ENCODE results near the gene ATXN10. TPM values are rescaled to one million over a fixed set of nuclear protein-coding genes. Genes with fewer than 3 reads are reported as not detected.

Gene ATXN10
- polyA plus RNA-seq, 4 donors = 252 to 364 (median 259) TPM

DNA sequence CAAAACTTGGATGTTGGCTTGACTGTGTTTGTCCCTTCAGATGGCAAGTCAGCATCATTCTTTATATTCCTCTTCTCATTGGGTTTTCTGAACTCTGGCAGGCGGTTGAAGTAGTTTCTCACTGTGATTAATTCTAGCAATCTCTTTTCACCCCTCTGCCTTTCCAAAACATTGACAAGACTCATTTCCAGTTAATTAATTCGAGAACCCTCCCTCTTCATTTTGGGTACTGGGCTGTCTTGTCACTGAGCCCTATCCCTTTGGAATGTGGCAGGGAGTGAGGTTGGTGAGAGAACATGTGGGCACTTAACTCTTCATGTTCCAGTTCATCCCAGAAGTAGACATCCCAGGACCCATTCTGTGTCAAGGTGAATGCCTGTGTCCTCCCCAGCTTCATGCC lies 172.4 kb downstream of the ATXN10 start:
- no peak for DNase-seq (ENCODE audit: low read depth in 4 of 4, low spot score in 2 of 4)

DNA sequence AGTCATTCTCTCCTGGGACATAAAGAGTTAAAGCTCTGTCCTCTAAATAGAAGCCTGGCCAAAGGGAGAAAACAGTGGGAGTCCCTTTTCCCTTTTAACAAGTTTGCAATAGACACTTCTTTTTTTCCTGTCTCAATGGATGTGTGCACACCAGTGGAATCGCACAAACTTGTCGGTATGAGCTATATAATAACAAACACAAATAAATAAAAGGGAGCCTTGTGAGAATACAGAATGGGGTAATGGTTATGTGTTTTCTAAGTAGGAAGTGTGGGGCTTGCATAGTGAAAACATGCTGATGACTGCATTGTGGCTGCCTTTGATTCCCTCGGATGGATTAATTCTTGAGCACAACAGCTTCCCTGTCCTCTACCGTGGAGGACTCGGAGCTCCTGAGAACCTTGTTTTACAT lies 173.4 kb downstream of the ATXN10 start:
- no peak for DNase-seq (ENCODE audit: low read depth in 4 of 4, low spot score in 2 of 4)

DNA sequence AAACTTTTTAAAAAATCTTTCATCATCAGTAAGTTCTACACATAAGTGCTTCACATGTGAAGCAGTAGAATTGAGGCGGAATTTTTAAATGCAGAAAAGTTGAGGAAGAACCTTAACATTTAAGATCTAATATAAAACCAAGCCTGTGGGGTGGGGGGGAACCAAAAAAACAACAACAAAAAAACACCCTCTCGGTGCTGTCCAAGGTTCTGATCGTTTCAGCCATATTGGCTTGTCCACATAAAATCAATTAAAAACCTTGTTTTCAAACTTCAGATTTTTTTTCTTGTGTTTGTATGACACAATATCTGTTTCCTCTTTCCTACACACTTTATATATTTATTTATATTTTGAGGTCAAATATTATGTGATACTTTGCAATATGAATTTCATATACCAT lies 175.3 kb downstream of the ATXN10 start:
- DNase-seq (ENCODE audit: low read depth in 4 of 4, low spot score in 2 of 4) = no peak

DNA sequence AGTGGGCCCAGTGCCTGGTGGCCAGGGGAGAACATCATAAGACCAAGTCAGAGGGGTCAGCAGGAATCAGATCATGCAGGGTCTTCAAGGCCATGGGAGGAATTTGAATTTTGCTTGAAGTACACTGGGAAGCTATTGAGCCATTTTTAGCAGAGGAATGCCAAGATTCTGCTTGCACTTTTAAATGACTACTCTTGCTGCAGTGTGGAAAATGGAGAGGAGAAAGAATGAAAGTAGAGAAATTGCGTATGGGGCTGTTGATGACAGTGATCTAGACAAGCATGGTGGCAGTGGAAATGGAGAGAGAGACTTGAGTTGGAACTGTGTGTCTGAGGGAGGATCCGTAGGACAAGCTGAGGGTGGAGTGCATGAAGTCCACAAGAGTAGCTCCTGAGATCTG lies 177.3 kb downstream of the ATXN10 start:
- DNase-seq (ENCODE audit: low read depth in 4 of 4, low spot score in 2 of 4) = no peak

DNA sequence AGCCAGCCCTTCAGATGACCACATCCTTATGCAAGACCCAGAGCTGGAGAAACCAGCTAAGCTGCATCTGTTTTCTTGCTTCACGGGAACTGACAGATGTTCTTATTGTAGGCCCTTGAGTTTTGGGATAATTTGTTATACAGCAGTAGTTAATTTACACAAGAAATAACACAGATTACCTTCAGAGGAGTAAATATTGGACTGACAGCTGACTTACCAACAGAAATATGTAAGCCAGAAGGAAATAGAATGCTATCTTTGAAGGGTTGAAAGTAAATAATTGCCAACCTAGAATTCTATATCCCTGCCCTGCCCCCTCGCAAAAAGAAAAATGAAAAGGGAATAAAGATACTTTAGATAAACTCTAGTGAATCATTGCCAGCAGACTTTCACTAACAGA lies 181.2 kb downstream of the ATXN10 start:
- DNase-seq (ENCODE audit: low read depth in 4 of 4, low spot score in 2 of 4) = no peak

DNA sequence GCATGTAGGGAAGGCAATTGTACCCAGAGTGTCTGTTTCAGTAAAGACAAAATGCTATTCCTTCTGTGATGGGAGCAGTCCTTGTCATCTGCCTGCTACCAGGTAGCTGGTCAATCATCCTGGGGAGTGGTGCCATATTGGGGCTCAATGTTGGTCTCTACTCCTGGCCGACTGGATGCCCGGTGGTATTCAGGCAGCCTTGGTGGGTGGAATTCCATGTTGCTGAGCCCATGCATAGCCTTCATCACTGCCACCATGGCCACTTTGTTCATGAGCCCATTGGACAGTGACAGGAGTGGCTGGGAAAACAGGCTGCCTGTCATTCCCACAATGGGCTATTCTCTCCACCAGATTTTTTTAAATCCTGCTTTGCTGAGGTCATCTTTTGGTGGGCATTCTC lies 184.3 kb downstream of the ATXN10 start:
- no peak for DNase-seq (ENCODE audit: low read depth in 4 of 4, low spot score in 2 of 4)

DNA sequence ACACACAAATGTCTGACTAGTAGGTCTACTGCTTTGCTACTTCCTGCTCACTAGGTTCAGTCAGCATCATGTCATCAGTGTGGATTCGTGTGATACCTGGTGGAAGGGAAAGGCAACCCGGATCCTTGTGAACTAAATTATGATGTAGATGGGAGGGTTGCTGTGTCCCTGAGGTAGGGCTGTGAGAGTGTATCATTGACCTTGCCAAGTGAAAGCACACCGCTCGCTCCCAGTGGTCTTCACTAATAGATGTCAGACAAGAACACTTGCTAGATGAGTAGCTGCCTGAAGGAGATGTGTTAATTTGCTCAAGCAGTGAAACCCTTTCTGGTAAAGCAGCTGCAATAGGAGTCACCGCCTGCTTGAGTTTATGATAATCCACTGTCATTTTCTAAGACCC lies 185.9 kb downstream of the ATXN10 start:
- DNase-seq (ENCODE audit: low read depth in 4 of 4, low spot score in 2 of 4) = no peak

DNA sequence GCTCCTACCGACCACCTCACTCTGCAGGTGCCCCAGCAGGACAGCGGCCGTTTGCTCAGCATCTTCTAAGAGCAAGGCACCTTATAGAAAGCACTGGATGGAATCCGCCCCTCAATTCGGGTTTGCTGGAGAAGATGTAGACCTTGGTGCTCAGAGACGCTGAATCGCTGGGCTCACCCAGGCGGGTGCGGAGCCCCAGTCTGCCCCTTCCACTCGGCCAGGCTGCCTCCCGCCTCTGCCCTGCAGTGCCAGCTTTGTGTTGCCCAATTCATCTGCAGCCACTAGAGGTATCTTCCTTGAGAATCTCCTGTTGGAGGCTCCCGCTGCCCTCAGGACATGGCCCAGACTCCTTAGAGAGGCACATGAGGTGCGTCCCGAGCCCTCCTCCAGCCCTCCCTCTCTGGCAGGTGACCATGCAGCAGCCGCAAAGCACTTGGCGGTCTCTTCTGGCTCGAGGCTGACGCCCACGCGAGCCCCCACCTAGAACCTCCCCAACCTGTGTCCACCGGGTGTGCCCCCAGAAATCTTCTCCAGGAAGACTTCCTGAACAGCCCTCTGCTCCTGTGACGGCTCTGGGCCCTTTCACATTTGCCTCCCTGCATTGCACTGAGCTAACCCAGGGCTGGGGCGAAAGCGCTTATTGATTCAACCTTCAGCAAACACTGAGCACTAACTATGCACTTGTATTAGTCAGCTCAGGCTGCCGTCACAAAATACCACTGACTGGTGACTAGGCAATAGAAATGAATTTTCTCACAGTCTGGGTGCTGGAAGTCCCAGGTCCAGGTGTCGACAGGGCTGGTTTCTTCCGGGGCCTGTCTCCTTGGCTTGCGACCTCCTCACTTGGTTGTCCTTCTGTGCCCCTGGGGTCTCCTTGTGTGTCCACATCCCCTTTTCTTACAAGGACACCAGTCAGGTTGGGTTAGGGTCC lies 187.9 kb downstream of the ATXN10 start:
- no peak for DNase-seq (ENCODE audit: low read depth in 4 of 4, low spot score in 2 of 4)

DNA sequence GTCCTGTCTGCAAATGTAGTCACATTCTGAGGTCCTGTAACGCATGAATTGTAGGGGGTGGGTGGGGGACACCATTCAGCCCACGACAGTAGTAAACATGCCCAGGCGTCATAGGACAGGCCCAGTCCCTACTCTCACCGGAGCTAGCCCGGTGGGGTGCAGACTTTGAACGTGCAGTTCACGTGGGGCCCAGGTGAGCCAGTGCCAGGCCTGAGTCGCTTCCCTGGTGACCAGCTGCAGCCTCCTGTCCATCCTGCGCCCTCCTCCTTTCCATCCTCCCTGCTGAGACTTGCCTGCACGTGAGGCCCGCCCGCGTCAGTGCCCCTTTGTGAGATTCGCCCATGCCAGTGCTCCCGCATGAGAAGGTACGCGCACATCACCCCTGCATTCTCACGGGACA lies 188.6 kb downstream of the ATXN10 start:
- no peak for DNase-seq (ENCODE audit: low read depth in 4 of 4, low spot score in 2 of 4)

DNA sequence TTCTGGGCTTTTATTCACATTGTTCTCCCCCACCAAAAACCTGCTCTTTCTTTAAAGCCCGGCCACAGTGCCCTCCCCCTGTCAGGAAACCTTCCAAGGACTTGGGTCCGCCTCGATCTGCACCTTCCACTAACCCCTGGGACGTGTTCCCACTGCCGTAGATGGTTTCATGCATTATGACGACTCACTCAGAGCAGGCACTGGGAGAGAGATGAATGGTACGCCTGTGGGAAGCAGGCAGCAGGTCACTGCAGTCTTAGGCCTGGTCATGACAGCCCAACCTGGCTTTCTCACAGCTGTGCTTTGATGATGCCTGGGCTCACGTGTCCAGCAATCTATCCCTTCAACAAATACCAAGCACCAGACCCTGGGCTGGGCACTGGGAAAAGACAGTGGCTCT lies 189.6 kb downstream of the ATXN10 start:
- no peak for DNase-seq (ENCODE audit: low read depth in 4 of 4, low spot score in 2 of 4)

DNA sequence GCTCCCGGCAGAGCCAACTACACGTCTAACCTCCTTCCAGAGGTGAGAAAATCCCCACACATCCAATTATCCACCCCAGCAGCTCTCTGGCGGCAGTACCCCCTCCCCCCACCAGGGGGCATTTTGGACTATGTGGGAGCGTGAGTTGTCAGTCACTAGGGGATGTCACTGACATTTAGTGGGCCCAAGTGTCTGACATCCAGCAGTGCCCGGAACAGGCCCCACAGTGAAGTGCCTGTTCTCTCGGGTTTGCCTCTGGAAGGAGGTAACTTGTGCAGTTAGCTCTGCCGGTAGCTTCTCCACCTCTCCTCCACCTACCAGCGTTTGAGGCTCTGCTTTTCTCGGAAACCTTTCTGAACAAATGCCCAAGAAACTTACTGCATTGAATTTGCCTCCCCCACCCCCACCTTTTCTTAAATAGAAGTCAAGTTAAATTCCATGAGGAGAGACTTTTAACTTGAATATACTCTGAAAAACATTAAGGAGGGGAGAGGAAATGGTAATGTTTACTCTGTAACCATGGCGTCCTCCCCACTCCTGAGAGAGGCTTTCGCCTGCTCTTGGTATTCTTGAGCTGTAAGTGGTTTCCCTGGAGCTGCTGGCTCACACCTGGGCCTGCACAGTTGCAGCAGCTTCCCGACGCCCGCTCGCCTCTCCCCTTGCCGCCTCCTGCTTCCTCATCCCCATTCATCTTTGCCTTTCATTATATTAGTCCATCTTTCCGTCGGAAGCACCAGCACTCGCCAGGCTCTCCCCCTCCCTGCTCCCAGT lies 192.5 kb downstream of the ATXN10 start:
- DNase-seq (ENCODE audit: low read depth in 4 of 4, low spot score in 2 of 4) = no peak

DNA sequence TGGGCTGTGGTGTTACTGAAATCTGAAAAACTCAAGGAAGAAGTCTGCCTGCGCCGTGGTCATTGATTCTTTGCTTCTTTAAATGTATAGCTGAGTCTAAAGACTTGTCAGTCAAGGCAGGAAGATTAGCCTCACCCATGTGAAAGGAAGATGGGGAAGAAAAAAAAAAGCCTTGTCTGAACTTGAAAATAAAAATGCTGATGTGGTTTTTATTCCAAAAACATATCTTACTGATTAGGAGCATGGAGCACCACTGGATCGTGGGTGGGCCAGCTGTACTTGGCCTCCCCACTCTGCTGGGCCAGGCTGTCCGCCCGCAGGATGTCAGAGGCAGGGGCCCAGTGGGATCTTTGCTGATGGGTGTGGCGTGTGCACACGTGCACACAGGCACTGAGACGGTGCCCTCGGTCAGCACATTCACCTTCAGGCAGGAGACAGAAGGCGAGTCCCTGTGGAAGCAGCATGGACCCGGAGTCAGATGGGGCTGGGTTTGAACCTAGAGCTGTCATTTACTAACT lies 193.4 kb downstream of the ATXN10 start:
- DNase-seq (ENCODE audit: low read depth in 4 of 4, low spot score in 2 of 4) = no peak

DNA sequence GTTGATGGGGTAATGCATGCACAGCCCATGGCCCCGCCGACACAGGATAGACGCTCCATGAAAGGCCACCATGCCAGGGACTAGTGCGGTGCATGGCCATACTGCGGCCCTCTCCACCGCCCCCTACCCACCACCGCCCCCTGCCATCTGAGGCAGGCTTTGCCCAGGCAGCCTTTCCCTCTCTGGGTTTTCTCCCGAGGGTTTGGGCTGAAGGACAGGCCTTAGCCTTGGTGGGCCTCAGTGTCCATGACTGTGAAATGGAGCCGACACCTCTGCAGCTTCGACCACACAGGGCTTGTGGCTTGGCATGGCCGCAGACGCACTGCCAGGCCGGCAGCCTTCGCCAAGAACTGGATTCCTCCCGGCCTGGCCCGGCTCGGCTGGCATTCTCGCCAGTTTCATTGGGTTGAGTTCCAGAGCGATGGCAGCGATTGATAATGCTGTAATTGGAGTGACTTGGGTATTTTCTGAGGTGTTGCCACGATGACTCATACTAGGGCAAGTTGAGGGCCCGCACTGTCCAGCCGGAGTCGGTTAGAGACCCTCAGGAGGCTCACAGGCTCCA lies 194.0 kb downstream of the ATXN10 start:
- DNase-seq (ENCODE audit: low read depth in 4 of 4, low spot score in 2 of 4) = no peak

DNA sequence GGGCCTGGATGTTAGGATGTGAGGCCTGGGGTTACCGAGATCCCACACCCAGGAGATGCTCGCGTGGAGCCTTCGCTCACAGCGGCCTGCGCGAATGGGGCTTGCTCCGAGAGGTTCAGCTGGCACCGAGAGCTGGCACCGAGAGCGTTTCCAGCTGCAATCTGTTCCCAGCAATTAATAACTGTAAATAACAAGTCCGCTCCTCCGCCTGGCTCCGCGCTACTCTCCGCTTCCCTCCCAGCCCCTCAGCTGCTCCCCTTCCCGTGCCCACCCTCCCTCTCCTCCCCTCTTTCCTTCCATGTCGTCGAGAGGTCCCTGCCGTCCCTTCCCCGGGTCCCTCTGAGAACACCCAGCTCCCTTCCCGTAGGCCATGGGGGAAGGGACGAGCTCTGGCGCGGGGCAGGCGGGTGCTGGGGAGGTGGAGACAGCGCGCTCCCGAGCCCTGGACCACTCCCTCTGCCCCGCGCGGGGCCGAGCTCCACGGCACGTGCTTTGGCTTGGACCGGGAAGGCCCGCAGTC lies 194.6 kb downstream of the ATXN10 start:
- no peak for DNase-seq (ENCODE audit: low read depth in 4 of 4, low spot score in 2 of 4)

DNA sequence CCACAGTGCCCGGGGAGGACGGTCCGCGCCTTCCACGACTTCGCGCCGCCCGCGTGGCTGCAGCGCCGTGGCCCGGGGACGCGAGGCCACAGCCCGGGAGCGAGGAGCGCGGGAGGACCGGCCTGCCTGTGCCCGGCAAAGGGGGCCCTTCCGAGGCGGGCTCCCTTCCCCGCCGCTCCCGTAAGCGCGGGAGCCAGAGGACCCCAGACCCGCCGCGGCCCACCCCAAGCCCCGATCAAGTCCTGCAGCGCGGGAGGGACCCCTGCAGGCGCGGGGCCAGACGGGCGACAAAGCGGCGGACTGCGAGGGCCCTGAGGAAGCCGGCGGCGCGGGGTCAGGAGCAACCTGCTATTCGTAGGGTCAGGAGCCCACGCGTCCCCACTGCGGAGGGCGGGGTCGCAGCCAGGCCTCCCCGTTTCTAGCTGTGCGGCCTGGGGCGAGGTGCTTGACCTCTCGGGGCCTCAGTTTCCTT lies 195.0 kb downstream of the ATXN10 start:
- DNase-seq (ENCODE audit: low read depth in 4 of 4, low spot score in 2 of 4) = no peak

DNA sequence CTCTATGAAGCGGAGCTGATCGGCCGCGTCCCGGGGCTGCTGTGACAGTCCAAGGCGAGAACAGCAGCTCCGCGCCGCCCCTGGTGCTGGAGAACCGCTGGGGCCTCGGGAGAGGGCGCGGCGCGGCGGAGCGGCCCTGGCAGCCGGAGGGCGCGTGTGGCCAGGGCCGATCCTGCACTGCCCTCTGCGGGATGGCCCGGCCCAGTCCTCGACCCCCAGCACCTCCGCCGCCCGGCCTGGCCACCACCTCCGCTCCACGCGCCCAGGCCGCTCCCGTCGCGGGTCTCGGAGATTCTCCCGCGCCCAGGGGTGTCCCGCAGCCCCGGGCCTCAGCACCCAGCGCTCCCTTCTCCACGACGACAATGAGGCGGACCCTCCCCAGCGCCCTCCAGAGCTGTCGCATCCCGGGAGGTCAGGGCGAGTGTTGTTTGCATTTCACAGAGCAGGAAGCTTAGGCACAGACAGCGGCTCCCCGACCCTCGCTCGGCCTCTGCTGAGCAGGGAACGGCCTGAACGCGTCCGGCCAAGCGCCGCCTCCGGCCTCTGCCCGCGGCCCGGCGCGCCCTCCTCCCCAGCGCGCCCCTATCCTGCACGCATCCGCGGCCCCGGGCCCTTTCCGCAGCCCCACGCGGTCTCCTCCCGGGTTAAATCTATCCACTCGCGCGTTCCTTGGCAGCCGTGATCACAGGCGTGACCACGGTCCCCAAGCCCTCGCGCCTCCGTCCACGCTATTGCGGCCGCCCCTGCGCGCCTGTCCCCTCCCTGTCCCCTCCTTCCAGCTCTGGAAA lies 195.7 kb downstream of the ATXN10 start:
- DNase-seq (ENCODE audit: low read depth in 4 of 4, low spot score in 2 of 4) = no peak

DNA sequence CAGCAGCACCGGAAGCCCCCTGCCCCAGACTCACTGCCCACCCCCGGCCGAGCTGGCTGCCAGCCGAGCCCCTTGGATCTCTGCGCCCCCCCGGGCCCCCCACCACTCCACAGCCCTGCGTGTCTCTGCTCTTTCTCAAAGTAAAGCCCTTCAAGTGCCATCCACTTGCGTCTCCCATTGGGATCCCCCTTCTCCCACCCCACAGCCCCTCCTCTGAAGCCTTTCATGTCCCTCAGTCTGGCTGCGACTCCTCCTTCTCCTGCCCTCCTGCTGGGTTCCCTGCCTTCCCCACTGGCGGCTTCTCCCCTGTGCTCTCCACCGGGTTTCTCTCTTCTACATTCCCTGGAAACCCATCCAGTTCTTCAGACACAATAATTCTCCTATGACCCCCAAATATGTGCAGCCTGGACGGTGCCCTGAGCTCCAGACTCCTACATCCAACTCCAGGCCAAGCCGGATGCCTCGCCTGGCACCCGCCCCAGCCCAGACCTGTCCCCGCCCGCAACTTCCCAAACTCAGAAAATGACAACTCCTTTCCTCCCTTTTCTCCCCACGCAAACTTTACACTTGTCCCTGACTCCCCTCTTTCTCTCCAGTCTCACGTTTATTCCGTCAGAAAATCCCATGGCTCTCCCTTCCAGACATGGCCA lies 196.4 kb downstream of the ATXN10 start:
- DNase-seq (ENCODE audit: low read depth in 4 of 4, low spot score in 2 of 4) = no peak

DNA sequence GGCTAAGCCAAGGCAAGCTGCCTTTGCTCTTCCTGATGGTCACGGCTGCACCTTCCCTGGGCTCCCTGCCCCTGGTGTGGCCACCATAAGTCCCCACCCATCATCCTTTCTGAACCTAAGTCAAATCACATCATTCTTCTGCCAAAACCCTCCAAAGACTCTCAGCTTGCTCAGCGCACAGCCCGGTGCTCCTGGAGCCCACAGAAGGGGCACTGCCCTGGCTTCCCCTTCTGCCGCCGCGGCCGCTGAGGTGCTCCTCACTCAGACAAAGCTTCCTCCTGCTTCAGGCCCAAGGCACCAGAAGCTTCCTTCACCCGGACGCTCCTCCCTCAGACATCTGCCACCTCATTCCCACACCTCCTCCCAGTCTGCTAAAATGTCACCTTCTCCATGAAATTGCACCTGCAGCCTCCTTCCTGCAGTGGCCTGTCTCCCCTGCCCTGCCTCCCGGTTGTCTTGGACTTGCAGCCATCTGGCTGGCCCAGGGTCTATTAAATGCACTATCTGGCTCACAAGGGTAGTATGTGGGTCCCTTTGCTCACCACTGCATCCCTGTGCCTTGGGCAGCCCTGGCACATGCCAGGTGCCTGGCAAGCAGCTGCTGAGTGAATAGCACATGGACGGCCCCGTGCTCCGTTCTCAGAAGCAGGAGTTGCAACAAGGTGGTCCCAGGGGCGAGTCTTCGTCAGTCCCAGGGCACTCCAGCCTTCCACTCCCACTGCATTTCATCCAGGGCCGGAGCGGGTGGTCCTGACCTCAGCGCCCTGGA lies 197.1 kb downstream of the ATXN10 start:
- no peak for DNase-seq (ENCODE audit: low read depth in 4 of 4, low spot score in 2 of 4)

DNA sequence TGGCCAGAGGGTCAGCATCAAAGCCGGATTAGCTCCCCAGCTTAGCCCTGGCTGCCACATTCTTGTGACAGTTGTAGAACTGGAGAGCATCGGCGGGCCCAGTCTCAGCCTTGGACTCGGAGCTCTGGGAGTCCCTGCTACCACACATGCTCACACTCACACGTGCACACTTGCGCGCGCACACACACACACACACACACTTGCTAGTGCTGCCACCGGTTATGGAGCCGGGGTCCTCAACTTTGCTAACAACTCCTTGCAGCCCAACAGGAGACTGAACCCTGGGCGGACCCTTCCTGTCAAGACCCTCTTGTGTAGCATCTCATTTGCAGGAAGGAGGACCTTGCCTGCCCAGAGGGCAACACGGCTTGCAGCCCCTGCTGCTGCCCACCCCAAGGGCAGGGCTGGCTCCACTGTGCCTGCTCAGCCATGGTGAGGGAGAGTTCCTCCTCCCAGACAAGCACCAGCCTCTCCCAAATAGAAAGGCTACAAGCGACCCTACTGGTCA lies 197.8 kb downstream of the ATXN10 start:
- no peak for DNase-seq (ENCODE audit: low read depth in 4 of 4, low spot score in 2 of 4)
